Skin epidermis (tissue), 12 donors: ENCODE data around the gene HIBCH.
"Not testable (repeated sequence)": the region's sequence is repeated elsewhere in the genome, so short reads cannot be mapped to it uniquely, and the experiment has no call there.

Experiments
- H3K27ac ChIP-seq, 21 experiments: fragments of 200-600 bp; sonication (generic) in 11 of 21; one replicate each; pipeline ENCODE4 v1.5.0; 2020; ENCODE audit warnings: mild to moderate bottlenecking in 3 of 21, inconsistent platforms in 2 of 21, moderate library complexity in 2 of 21
- H3K4me3 ChIP-seq, 7 experiments: fragments of 200-600 bp; sonication (generic) in 2 of 7; one replicate each; pipeline ENCODE4 v1.5.0; 2020; ENCODE audit warnings: inconsistent platforms in 2 of 7, mild to moderate bottlenecking in 2 of 7, moderate library complexity in 1 of 7

The HIBCH gene

DNA sequence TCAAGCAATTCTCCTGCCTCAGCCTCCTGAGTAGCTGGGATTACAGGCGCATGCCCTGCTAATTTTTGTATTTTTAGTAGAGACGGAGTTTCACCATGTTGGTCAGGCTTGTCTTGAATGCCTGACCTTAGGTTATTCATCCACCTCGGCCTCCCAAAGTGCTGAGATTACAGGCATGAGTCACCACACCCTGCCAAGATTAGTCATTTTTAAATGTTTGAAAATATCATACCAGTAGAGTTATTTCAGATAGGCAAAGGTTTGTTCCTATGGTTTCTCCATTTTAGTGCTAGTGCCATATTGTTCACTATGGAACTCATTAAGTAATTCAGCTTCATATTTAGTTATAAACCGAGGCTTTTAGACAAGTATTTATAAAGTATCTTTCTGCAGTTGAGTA is 52.3 kb downstream of the HIBCH start:
- Histone ChIP-seq H3K4me3 (no peak overlapping the region), H3K27ac (no peak overlapping the region)

DNA sequence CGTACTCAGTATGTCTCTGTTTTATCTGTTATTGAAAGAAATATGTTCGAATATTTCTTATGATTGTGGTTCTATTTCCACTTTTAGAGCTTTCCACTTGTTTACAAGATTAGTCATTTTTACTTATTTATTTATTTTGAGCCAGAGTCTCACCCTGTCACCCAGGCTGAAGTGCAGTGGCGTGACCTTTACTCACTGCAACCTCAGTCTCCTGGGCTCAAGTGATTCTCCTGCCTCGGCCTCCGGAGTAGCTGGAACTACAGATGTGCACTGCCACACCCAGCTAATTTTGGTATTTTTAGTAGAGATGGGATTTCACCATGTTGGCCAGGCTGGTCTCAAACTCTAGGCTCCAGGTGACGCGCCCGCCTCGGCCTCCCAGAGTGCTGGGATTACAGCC is 53.3 kb downstream of the HIBCH start:
- Histone ChIP-seq H3K4me3 (no peak overlapping the region), H3K27ac (no peak overlapping the region)

DNA sequence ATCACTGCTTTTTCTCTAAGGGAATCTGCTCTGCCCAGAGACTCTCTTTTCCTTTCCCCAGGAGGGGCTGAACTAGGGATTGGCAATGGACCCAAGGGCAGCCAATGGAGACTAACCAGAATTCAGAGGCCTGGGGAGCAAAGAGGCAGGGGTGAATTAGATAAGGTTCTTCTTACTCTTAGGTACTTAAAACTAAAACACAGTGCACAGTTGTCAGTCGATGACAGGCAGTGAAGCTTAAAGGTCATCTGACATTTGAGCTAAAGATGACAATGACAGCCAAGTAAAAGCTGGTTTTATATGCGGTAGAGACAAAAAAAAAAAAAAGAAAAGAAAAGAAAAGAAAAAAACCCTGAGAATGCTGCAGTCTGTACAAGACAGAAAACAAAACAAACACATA is 57.8 kb downstream of the HIBCH start:
- no peak overlapping the region for H3K4me3 ChIP-seq
- H3K27ac ChIP-seq, result no peak overlapping the region

DNA sequence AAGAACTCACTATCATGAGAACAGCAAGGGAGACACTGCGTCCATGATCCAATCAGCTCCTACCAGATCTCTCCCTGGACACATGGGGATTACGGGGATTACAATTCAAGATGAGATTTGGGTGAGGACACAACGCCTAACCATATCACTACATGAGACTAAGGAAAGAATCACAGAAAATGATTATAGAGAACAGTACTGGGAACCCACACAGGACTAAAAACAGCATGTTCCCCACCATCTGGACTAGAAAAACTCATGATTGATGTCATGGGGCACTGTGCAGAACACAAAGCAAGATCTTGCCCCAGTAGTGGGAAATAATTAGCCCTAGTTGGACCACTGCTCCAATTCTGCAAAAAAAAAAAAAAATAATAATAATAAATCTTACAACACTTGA is 63.5 kb downstream of the HIBCH start:
- H3K4me3 ChIP-seq, result no peak overlapping the region
- no peak overlapping the region for H3K27ac ChIP-seq

- no peak overlapping the region for H3K4me3 ChIP-seq
- H3K27ac ChIP-seq, result no peak overlapping the region
Observed at GRCh38 chr2:190255676-190256075, 64.0 kb downstream of the HIBCH start.

- Histone ChIP-seq H3K4me3 (no peak overlapping the region), H3K27ac (no peak overlapping the region)
Observed at GRCh38 chr2:190254063-190254850, 65.4 kb downstream of the HIBCH start.

GRCh38 chr2:190250421-190250820 is 69.2 kb downstream of the HIBCH start:
- no peak overlapping the region for H3K4me3 ChIP-seq
- no peak overlapping the region for H3K27ac ChIP-seq

- H3K27ac ChIP-seq, result no peak overlapping the region
- H3K4me3 ChIP-seq, result no peak overlapping the region
Observed at GRCh38 chr2:190235551-190236075, 84.0 kb downstream of the HIBCH start.

DNA sequence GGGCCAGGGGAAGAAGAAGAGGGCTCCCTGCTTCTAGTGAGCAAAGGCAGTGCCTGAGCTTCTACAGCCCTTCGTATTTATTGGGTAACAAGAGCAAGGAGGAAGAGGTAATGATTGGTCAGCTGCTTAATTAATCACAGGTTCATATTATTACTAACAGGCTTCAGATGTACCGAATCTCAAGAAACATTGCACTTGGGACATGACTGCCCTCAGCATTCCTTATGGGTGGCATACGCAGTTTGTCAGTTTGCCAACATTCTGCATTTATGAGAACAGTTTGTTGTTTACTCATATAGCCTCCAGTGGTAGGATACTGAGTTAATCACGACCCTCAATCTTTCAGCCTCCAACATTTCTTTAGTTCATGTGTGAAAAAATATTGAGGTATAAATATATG is 84.5 kb downstream of the HIBCH start:
- Histone ChIP-seq H3K27ac (no peak overlapping the region), H3K4me3 (no peak overlapping the region)

GRCh38 chr2:190223989-190224388 is 95.6 kb downstream of the HIBCH start:
- not testable (repeated sequence) for H3K4me3 ChIP-seq

GRCh38 chr2:190222745-190223144 is 96.9 kb downstream of the HIBCH start:
- H3K4me3 ChIP-seq, H3K27ac ChIP-seq: not testable (repeated sequence)

More at GRCh38 chr2:190223989-190224388, 95.6 kb downstream of the HIBCH start:
- H3K27ac ChIP-seq, result not testable (repeated sequence)

DNA sequence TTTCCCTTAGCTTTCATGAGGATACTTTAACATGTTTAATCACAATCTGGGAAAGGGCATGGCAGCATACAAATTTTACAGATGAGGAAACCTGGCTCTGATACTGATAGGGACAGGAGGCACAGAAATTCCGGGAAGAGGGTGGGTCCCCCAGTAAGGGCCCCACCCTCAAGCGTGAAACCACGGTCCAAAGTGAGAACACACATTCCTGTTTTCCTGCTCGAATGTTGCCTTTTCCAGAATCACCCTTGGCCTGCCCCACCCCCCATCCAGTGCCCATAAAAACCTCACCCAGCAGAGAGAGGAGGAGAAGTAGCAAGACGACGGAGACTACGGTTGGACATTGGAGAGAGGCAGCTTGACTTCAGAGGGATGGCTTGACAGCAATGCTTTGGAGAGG is 98.2 kb downstream of the HIBCH start:
- no peak overlapping the region for H3K4me3 ChIP-seq

DNA sequence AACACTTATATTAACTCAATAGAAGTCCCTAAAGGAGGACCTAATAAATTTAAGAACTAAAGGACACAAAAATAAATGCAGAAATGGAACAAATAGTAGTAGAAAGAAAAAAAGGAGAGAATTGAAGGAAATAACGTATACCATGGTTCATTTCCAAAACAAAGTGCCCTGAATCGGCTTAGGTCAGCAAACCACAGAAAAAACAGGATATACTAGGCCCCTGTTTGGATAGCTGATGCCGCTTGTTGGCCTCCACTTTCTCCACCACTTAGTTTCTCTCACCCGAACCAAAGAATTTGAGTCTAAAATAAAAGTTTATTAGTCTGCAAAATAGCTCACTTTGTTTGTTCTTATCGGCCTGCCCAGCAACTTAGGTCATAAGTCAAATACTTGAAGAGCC is 100.4 kb downstream of the HIBCH start:
- no peak overlapping the region for H3K27ac ChIP-seq
- no peak overlapping the region for H3K4me3 ChIP-seq

More for the DNA sequence above, 98.2 kb downstream of the HIBCH start:
- H3K27ac ChIP-seq, result no peak overlapping the region

GRCh38 chr2:190217616-190218015 is 102.0 kb downstream of the HIBCH start:
- Histone ChIP-seq H3K4me3 (no peak overlapping the region), H3K27ac (no peak overlapping the region)

DNA sequence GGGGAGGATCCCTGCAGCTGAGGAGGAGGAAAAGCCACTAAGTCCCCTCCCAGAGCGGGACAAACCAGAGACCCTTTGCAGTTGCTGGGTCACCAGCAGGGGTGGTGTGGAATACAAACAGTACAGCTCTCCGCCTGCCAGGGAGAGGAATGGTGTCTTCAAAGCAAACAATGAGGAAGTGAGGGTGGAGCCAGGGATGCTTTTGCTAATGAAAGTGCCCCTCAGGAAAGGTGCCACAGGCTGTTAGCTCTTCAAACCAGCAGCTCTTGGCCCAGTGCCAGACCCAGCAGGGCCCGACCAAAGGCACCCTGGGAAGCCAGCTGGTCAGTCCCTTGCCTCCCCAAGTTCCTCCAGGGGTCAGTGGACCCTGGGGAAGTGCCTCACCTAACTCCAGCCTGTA is 102.8 kb downstream of the HIBCH start:
- Histone ChIP-seq H3K4me3 (no peak overlapping the region), H3K27ac (no peak overlapping the region)

DNA sequence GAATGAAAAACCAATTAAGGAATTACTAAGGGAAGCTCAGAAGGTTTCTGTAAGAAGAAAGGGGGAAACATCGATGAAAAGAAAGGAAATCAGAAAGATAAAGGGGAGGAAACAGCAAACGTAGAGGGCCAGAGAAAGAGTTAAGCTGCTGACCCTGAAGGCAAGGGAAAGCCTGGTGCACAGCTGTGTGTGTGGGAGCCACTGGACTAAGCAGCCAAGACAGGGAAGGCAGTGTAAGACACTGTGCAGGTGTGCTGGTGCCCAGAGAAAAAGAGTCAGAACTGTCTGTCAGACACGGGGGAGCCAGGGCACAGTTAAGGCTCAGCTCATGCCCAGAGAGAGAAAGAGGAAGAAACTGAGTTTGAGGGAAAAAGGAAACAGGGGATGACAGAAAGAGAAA is 104.0 kb downstream of the HIBCH start:
- Histone ChIP-seq H3K4me3 (no peak overlapping the region), H3K27ac (peak overlapping the region in 4 of 21 experiments; percentile 13 to 46 (median 26))

DNA sequence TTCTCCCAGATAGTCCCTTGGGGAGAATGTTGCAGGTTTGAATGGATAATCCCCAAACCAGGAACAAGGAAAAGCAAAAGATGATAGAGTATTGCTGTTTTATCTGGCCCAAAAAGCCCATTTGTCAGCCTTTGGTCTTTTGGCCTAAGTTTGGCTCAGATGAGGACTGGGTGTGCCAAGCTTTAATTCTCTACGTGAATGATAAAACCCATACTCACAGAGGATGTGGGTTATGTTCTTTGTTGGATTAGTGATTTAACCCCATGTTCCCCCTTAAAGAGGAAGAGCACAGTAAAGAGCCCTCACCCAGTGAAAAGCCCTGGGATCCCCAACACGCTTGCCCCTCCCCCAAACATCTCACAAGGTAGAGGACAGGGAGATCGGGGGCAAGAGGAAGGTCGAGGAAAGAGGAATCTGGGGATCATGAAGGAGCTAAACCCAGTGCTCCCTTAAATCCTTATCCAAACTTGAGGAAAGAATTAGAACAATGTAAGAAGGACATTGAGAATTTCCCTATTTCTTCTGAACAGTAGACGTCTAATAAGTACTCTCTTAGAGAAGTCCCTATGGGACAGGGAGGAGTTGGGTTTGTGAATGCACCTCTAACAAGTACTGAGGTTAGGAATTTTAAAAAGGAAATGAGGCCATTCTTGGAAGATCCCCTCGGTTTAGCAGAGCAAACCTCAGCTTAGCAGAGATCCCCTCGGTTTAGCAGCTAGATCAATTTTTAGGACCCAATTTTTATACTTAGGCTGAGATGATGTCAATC is 105.0 kb downstream of the HIBCH start:
- no peak overlapping the region for H3K4me3 ChIP-seq
- H3K27ac ChIP-seq, result peak overlapping the region in 2 of 21 experiments; percentile 30 to 57

DNA sequence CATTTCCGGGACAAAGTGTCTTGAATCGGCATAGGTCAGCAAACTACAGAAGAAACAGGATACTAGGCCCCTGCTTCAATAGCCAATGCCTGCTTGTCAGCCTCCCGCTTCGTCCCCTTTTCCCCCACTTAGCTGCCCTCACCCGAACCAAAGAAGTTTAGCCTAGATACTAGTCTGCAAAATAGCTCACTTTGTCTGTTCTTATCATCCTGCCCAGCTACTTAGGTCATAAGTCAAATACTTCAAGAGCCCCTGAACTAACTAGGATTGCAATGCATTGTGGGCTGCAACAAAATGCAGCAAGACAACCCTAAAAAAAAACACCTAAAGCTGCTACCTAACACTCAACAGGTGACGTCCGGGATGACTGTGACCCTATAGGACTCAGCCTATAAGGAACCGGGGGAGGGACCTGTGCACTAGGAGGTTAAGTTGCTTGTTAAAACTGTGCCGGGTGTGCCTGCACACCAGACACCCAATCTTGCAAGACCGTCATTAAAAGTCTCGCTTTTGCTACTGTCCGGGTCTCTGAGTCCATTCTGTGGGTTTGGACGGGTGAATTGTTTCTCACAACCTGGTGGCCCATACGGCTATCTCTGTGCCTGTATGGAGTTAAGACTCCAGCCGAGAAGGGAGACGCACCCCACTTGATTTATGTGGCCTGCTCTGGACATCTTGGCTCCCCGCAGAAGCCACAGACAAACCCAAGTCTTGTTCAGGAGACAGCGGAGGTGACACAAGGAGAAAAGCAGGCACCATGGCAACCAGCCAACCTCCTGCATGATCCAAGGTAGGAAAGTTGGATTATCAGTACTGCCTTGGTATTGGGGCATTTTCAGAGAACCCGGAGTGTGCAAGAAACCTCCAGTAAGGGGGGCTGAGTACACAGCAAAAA is 105.9 kb downstream of the HIBCH start:
- Histone ChIP-seq H3K27ac (peak overlapping the region in 3 of 21 experiments; percentile 7 to 57 (median 30)), H3K4me3 (no peak overlapping the region)

GRCh38 chr2:190210471-190210870 is 109.2 kb downstream of the HIBCH start:
- no peak overlapping the region for H3K27ac ChIP-seq
- H3K4me3 ChIP-seq, result no peak overlapping the region

GRCh38 chr2:190209559-190209958 is 110.1 kb downstream of the HIBCH start:
- Histone ChIP-seq H3K27ac (no peak overlapping the region), H3K4me3 (no peak overlapping the region)
